ENCODE data around the gene MLPH. TPM values are rescaled to one million over a fixed set of nuclear protein-coding genes. Genes with fewer than 3 reads are reported as not detected.
A peak's percentile ranks its signal among the peaks of the same experiment; 100 is the strongest.

Gene MLPH
- total RNA-seq, 1 experiment from 2014 or later = 27.1 TPM

- no peaks in the 10 kb centered on the region for H3K27me3 Mint-ChIP-seq (ENCODE audit: insufficient read depth, unreplicated experiment)
- BruUV-seq (replicated peaks) = no TSS peak
- ChIA-PET CTCF (interaction anchor here (2.2 kb wide), 1 partner anchor 87 kb away, joined by 6 read pairs; no protein-coding TSS in a partner anchor), POLR2A (no interaction called here)
- no peak overlapping the region for H3K4me3 Mint-ChIP-seq (ENCODE audit: unreplicated experiment)
- no peak overlapping the region for H3K27ac Mint-ChIP-seq (ENCODE audit: low read depth, unreplicated experiment)
- H3K36me3 Mint-ChIP-seq (ENCODE audit: insufficient read depth, unreplicated experiment) = no peaks in the 10 kb centered on the region
- intact Hi-C loops (cut with micrococcal nuclease) = no loop called here
- no peak for DNase-seq (ENCODE audit: unreplicated experiment)
- no peaks in the 10 kb centered on the region for H3K9me3 Mint-ChIP-seq (ENCODE audit: unreplicated experiment)
- TF ChIP-seq CTCF (IDR thresholded peaks at IDR 0.05; ENCODE audit: unreplicated experiment) = no peak
- H3K4me1 Mint-ChIP-seq (ENCODE audit: insufficient read depth, unreplicated experiment) = peaks cover 35% of the 10 kb centered on the region
Observed at GRCh38 chr2:237485304-237485703, 1.7 kb upstream of the MLPH start.

GRCh38 chr2:237485844-237486243 lies 1.2 kb upstream of the MLPH start:
- peaks cover 32% of the 10 kb centered on the region for H3K4me1 Mint-ChIP-seq (ENCODE audit: insufficient read depth, unreplicated experiment)
- CTCF ChIA-PET = interaction anchor here (0.7 to 2.2 kb wide), 2 partner anchors 72 to 86 kb away, joined by 3 to 6 read pairs; partner anchors contain the start of gene COL6A3
- no TSS peak for BruUV-seq (replicated peaks)
- no peak for TF ChIP-seq CTCF (IDR thresholded peaks at IDR 0.05; ENCODE audit: unreplicated experiment)
- H3K27me3 Mint-ChIP-seq (ENCODE audit: insufficient read depth, unreplicated experiment) = no peaks in the 10 kb centered on the region
- H3K36me3 Mint-ChIP-seq (ENCODE audit: insufficient read depth, unreplicated experiment) = no peaks in the 10 kb centered on the region
- POLR2A ChIA-PET = interaction anchor here (0.7 kb wide), 1 partner anchor 333 kb away, joined by 3 read pairs; no protein-coding TSS in a partner anchor
- H3K9me3 Mint-ChIP-seq (ENCODE audit: unreplicated experiment) = no peaks in the 10 kb centered on the region
- intact Hi-C loops (cut with micrococcal nuclease) = no loop called here
- DNase-seq (ENCODE audit: unreplicated experiment) = no peak
- H3K4me3 Mint-ChIP-seq (ENCODE audit: unreplicated experiment) = peak overlapping the region; percentile 75
- H3K27ac Mint-ChIP-seq (ENCODE audit: low read depth, unreplicated experiment) = no peak overlapping the region

GRCh38 chr2:237486334-237486818 lies 675 bp upstream of the MLPH start:
- DNase-seq (ENCODE audit: unreplicated experiment) = no peak
- ChIA-PET CTCF (interaction anchor here (0.7 to 2.2 kb wide), 2 partner anchors 73 to 86 kb away, joined by 3 to 6 read pairs; partner anchors contain the start of gene COL6A3), POLR2A (interaction anchor here (0.7 to 0.9 kb wide), 2 partner anchors 229 to 332 kb away, joined by 3 read pairs; no protein-coding TSS in a partner anchor)
- Mint-ChIP-seq H3K27ac (ENCODE audit: low read depth, unreplicated experiment) (no peak overlapping the region), H3K9me3 (ENCODE audit: unreplicated experiment) (no peaks in the 10 kb centered on the region), H3K4me1 (ENCODE audit: insufficient read depth, unreplicated experiment) (peaks cover 32% of the 10 kb centered on the region), H3K4me3 (ENCODE audit: unreplicated experiment) (peak overlapping the region; percentile 75), H3K36me3 (ENCODE audit: insufficient read depth, unreplicated experiment) (no peaks in the 10 kb centered on the region), H3K27me3 (ENCODE audit: insufficient read depth, unreplicated experiment) (no peaks in the 10 kb centered on the region)
- no TSS peak for BruUV-seq (replicated peaks)
- TF ChIP-seq CTCF (IDR thresholded peaks at IDR 0.05; ENCODE audit: unreplicated experiment) = no peak
- intact Hi-C loops (cut with micrococcal nuclease) = no loop called here

DNA sequence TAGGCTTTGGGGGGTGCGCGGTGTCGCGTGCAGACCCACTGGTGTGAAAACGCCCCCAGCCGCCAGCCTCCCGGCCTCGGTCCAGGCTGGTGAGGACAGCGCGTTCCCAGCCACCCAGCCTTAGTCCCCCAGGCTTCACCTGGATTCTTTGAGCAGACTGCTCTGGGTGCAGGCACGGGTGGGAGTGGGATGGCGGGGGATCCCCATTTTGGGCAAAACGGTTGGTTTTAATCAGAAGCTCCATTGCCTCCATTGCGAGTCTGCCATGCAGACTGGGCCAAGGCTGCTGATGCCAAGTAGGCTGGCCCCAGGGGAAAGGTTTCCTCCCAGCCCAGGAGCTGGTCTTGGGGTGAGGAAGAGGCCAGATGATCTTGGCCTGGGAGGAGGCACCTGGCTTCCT lies 445 bp downstream of the MLPH start:
- BruUV-seq (replicated peaks) = no TSS peak
- ChIA-PET CTCF (interaction anchor here (0.5 to 1.3 kb wide), 4 partner anchors 11 to 193 kb away, joined by 3 to 6 read pairs (median 4); no protein-coding TSS in a partner anchor), POLR2A (interaction anchor here (0.7 to 1.2 kb wide), 3 partner anchors 13 to 1578 kb away, joined by 3 to 4 read pairs (median 3); no protein-coding TSS in a partner anchor)
- Mint-ChIP-seq H3K4me3 (ENCODE audit: unreplicated experiment) (peak overlapping the region; percentile 75), H3K27ac (ENCODE audit: low read depth, unreplicated experiment) (no peak overlapping the region), H3K27me3 (ENCODE audit: insufficient read depth, unreplicated experiment) (no peaks in the 10 kb centered on the region), H3K36me3 (ENCODE audit: insufficient read depth, unreplicated experiment) (no peaks in the 10 kb centered on the region), H3K4me1 (ENCODE audit: insufficient read depth, unreplicated experiment) (peaks cover 27% of the 10 kb centered on the region), H3K9me3 (ENCODE audit: unreplicated experiment) (no peaks in the 10 kb centered on the region)
- TF ChIP-seq CTCF (IDR thresholded peaks at IDR 0.05; ENCODE audit: unreplicated experiment) = no peak
- intact Hi-C loops (cut with micrococcal nuclease) = no loop called here
- no peak for DNase-seq (ENCODE audit: unreplicated experiment)
